Lower leg skin (tissue), 4 donors: ENCODE measurements around the gene HBEGF. TPM values are rescaled to one million over a fixed set of nuclear protein-coding genes. Genes with fewer than 3 reads are reported as not detected.

Experiments
- DNase-seq, 2 donors: peaks; one replicate each; pipeline ENCODE4 v3.0.0-alpha.2; 2019; ENCODE audit warnings: low spot score in 2 of 2
- H3K4me3 ChIP-seq: fragments of 200-600 bp; sonication (generic); 2 replicates; pipeline ENCODE4 v1.5.1; 2017; ENCODE audit warnings: mild to moderate bottlenecking, low read depth; ENCODE audit not compliant: poor library complexity, severe bottlenecking
- POLR2A ChIP-seq, 2 donors: fragments of 450-650 bp; IDR thresholded peaks; one replicate each; pipeline ENCODE4 v1.6.1; 2016 to 2017; ENCODE audit warnings: antibody characterized with exemption in 2 of 2, mild to moderate bottlenecking in 1 of 2, moderate library complexity in 1 of 2
- WGBS, 2 donors: methylation state at CpG; one replicate each; pipeline ENCODE4 v1.1.5; 2018; 5-methylcytosine and 5-hydroxymethylcytosine counted together
- intact Hi-C: fragments of 100-400 bp; cut with DNase I; formaldehyde crosslinking; loops from one replicate; pipeline ENCODE4 v1.15.0; 2023; ENCODE audit warnings: low total_unique reads
- total RNA-seq, 4 donors: library from RNA; depleted of rRNA; stranded (reverse); fragments of >200 nt; gene quantifications; one replicate each; pipeline ENCODE4 v1.1.0, GENCODE V29; 2016
- TF ChIP-seq, protein P1 (sequence below), 3 donors: fragments of 450-650 bp; IDR thresholded peaks; one replicate each; pipeline ENCODE4 v1.5.1; 2016; ENCODE audit warnings: antibody characterized with exemption in 3 of 3, mild to moderate bottlenecking in 3 of 3, moderate library complexity in 2 of 3

HBEGF gene
- total RNA-seq, 4 donors from 2014 or later: 16.6 to 24.3 (median 18.4) TPM

GRCh38 chr5:140364472-140364765 is 18.0 kb upstream of the HBEGF start:
- 93 to 97% methylated on average over 3 of the region's 3 CpGs for WGBS, 2 donors
- H3K4me3 ChIP-seq: no peak overlapping the region
- intact Hi-C loops: loop anchor here (10.0 kb wide), 1 partner anchor 270 kb away; the partner anchor contains the start of genes CD14 and TMCO6
- DNase-seq: no peak
- TF ChIP-seq, protein P1, sequence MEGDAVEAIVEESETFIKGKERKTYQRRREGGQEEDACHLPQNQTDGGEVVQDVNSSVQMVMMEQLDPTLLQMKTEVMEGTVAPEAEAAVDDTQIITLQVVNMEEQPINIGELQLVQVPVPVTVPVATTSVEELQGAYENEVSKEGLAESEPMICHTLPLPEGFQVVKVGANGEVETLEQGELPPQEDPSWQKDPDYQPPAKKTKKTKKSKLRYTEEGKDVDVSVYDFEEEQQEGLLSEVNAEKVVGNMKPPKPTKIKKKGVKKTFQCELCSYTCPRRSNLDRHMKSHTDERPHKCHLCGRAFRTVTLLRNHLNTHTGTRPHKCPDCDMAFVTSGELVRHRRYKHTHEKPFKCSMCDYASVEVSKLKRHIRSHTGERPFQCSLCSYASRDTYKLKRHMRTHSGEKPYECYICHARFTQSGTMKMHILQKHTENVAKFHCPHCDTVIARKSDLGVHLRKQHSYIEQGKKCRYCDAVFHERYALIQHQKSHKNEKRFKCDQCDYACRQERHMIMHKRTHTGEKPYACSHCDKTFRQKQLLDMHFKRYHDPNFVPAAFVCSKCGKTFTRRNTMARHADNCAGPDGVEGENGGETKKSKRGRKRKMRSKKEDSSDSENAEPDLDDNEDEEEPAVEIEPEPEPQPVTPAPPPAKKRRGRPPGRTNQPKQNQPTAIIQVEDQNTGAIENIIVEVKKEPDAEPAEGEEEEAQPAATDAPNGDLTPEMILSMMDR (IDR thresholded peaks at IDR 0.05): no peak

GRCh38 chr5:140363631-140364471 is 17.4 kb upstream of the HBEGF start:
- intact Hi-C loops: loop anchor here (10.0 kb wide), 1 partner anchor 271 kb away; the partner anchor contains the start of genes CD14 and TMCO6
- no peak overlapping the region for H3K4me3 ChIP-seq
- 62 to 66% methylated on average over 17 to 19 of the region's 20 CpGs for WGBS, 2 donors
- DNase-seq: peak in 1 of 2 donors; percentile 76
- TF ChIP-seq POLR2A (IDR thresholded peaks at IDR 0.05): no peak
- TF ChIP-seq, protein P1 (IDR thresholded peaks at IDR 0.05): no peak

DNA sequence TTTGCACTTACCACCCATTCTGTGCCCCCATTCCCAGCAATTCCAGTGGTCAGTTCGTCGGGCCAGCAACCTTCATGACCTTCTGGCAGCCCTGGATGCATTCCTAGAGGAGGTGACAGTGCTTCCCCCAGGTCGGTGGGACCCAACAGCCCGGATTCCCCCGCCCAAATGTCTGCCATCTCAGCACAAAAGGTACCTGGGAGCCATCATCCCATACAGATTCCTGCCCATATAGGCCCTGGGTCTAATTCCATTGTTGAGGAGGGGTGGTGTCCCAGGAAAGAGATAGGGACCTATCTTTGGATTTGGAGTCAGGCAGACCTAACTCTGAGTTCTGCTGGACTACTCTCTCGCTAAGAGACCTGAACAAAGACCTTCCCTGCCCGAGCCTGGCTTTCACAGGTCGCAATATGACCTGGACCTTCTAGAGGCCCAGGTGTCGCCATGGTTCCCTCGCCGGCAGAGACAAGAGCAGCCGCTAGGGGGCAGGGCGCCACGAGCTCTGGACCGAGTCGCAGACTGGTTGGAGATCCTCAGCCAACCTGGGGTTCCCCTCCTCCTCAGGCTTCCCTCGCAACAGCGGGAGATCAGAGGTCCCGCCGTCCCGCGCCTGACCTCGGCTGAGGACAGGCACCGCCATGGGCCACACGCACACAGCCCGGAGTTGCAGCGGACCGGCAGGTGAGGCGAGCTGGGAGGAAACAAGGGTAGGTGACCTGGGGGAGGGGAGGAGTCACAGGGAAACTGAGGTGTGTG is 16.6 kb upstream of the HBEGF start:
- peak; percentile 59 to 95 for DNase-seq
- intact Hi-C loops: loop anchor here (10.0 kb wide), 1 partner anchor 272 kb away; the partner anchor contains the start of genes CD14 and TMCO6
- WGBS, 2 donors: 13 to 15% methylated on average over 27 to 28 of the region's 29 CpGs
- TF ChIP-seq, protein P1 (IDR thresholded peaks at IDR 0.05): peak in 2 of 3 donors; percentile 45 to 84
- TF ChIP-seq POLR2A (IDR thresholded peaks at IDR 0.05): no peak
- no peak overlapping the region for H3K4me3 ChIP-seq

GRCh38 chr5:140362311-140362710 is 15.9 kb upstream of the HBEGF start:
- DNase-seq: no peak
- no peak overlapping the region for H3K4me3 ChIP-seq
- intact Hi-C loops: loop anchor here (10.0 kb wide), 1 partner anchor 272 kb away; the partner anchor contains the start of genes CD14 and TMCO6
- no peak for TF ChIP-seq POLR2A (IDR thresholded peaks at IDR 0.05)
- TF ChIP-seq, protein P1 (IDR thresholded peaks at IDR 0.05): no peak
- whole genome bisulfite sequencing, 2 donors: 80 to 83% methylated on average over 8 of the region's 8 CpGs

DNA sequence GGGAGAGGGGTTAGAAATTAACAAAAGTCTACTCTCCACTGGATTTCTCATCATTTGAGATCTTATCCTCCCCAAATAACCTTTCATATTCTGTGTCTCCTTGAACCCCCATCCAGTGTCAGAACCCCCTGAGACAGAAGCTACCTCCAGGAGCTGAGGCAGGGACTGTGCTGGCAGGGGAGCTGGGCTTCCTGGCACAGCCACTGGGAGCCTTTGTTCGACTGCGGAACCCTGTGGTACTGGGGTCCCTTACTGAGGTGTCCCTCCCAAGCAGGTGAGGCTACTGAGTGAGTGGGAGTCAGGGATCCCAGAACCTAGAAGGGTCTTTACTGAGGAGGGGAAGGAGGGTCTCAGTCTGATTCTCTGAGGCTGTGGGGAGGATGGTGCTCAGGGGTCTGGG is 15.5 kb upstream of the HBEGF start:
- no peak overlapping the region for H3K4me3 ChIP-seq
- no peak for DNase-seq
- TF ChIP-seq, protein P1 (IDR thresholded peaks at IDR 0.05): no peak
- no peak for TF ChIP-seq POLR2A (IDR thresholded peaks at IDR 0.05)
- WGBS, 2 donors: 86 to 89% methylated on average over 2 of the region's 2 CpGs
- intact Hi-C loops: loop anchor here (10.0 kb wide), 1 partner anchor 273 kb away; the partner anchor contains the start of genes CD14 and TMCO6
